Lung microvascular endothelial cell (primary cell): ENCODE data around the gene ANKLE2. TPM values are rescaled to one million over a fixed set of nuclear protein-coding genes. Genes with fewer than 3 reads are reported as not detected.
"Not testable (repeated sequence)": the region's sequence is repeated elsewhere in the genome, so short reads cannot be mapped to it uniquely, and the experiment has no call there.

Experiments
- DNase-seq, 2 donors: peaks; one replicate each; pipeline versions ENCODE4 v3.0.0 to v3.0.0-alpha.2; 2010; ENCODE audit warnings: low read depth in 2 of 2
- total RNA-seq: library from RNA; depleted of rRNA; stranded (reverse); fragments of >200 nt; gene quantifications from 2 replicates; pipeline ENCODE4 v1.2.1, GENCODE V29; 2014

ANKLE2 gene
- total RNA-seq, 1 donor from 2014 or later, result 34.5 TPM

GRCh38 chr12:132692030-132692429, 69.6 kb downstream of the ANKLE2 start:
- not testable (repeated sequence) for DNase-seq

- no peak for DNase-seq
Observed at GRCh38 chr12:132690112-132690511, 71.5 kb downstream of the ANKLE2 start.

DNA sequence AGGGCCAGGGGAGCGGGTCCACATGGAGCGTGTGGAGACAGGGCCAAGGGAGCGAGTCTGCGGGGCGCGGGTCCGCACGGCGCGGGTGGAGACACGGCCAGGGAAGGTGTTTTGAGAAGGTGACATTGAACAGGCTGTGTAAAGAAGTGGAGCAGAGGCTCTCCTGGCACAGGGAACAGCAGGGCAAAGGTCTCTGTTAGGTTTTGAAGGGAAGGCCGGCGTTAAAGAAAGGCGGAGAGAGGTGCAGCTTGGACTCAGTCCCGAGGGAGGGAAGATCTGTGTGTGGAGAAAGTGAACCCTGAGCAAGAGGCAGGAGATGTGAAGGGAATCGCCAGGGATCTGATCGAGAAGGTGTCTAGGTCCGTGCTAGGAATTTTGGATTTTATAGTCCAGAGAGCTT, 72.4 kb downstream of the ANKLE2 start:
- no peak for DNase-seq

DNA sequence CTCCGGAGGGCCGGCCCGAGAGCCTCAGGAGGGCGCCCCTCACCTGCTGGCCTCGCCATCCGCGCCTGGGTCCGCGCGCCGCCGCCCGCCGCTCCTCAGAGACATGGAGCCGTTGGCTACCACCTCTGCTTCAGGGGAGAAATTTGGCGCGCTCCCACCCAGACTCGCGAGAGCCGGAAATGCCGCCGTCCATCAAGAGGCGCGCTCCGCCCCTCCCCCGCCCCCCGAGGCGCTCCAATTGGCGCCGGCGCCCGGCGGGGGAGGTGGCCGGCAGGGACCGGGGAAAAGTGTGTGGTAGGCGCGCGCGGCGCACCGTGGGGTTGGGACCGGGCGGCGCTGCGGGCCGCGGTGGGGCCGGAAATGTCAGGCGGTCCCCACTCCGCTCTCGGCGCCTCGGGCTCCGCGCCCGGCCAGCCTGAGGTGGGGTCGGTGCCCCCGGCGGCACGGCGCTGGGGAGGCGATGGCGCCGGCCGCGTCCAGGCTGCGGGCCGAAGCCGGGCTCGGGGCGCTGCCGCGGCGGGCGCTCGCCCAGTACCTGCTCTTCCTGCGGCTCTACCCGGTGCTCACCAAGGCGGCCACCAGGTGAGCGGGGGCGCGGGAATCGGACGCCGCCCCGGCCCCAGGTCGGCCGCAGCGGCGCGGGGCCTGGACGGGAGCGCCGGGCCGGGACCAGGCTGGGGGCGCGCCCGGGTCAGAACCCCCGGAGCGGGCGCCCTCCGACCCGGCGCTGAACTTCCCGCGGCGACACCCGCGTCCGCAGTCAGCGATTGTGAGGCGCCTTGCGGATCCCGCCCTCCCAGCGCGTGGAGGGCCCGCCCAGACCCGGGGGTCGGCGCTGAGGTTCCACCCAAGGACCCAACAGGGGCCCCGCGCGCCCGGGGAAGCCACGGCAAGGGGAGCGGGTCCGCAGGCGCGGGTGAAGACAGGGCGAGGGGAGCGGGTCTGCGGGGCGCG, 74.1 kb downstream of the ANKLE2 start, which contains the start of the genes POLE and PXMP2:
POLE (minus strand) TSS at position 132 of the 954 bp plus-strand sequence; CDS start at position 105, 27 bp downstream.
PXMP2 (plus strand) TSS at position 377 of the 954 bp plus-strand sequence; CDS start at position 461, 84 bp downstream.
- DNase-seq, result peak; percentile 97

DNA sequence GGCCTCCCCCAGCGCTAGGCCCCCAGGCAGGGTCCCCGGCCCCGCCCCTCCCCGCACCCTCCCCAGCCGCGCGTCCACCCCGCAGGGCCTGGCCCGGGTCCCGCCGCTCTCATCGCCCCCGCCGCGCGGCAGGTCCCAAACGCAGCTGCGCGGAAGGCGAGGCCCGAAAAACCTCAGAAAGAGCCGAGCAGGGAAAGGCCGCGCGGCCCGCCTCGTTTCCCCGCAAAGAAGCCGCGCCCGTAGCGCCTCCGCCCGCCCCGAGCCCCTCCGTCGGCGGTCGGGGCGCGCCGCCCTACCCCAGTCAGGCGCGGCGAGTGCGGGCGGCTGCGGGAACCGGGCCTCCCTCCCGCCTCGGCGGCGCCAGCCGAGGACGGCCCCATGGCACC, 74.8 kb downstream of the ANKLE2 start:
- DNase-seq, result peak in 1 of 2 donors; percentile 49

- no peak for DNase-seq
Observed at GRCh38 chr12:132685400-132685799, 76.2 kb downstream of the ANKLE2 start.

DNA sequence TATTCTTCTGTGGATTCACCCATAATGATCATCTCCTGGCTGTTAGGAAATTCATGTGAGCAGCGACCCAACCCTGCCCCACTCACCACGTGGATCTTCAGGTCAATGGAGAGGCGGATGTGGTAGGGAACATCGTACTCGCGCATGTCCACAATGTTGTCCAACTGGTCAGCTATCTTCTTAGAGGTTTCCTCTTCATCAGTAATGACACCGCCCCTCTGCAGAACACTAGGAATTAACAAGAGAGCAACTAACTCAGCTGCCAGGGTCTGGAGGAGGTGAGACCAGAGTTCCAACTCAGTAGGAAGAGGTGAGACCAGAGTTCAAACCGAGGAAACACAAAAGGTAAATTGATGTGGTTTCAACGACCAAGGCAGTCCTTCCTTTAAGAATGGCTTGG, 84.1 kb downstream of the ANKLE2 start:
- peak in 1 of 2 donors; percentile 26 for DNase-seq

DNA sequence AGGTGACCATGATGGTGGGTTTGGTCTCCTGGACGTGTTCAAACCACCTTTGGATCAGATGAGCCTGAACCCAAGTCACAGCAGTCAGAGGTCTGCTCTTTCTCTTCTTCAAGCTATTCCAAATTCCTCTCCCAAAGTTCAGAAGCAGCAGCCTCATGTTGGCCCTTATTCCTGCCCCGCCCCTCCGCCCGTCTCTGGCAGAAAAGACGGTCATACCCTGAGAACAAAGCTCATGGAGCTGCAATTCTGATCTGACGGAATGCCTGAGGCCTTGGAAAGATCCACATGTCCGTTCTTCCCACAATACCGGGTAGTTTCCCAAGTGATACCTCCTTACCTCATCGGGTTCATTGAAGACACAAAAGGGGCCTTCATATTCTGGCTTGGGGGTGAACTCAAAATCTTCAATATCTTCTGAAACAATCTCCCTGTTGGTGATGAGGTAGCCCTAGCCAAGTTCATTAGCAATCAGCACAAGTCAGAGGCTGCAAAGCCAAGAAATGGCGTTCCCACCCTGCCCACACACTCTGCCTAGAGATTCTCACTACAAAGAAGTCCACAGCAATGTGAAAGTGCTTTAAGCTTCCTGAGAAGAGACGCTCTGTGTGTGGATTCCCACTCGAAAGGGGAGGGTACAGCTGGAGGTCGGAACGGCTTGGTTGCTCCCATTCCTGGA, 85.7 kb downstream of the ANKLE2 start:
- no peak for DNase-seq

Other genes with a start within 250 kb of the ANKLE2 start
- 1.3 and 2.2 TPM in 2 replicates for gene LRCOL1, start 151.2 kb downstream of the ANKLE2 start, total RNA-seq
- not detected in 2 replicates for gene P2RX2, start 143.1 kb downstream of the ANKLE2 start, total RNA-seq
- gene POLE, start 74.5 kb downstream of the ANKLE2 start, total RNA-seq, result 16.1 and 27.4 TPM in 2 replicates
- 21.4 and 38.7 TPM in 2 replicates for gene PXMP2, start 74.2 kb downstream of the ANKLE2 start, total RNA-seq
- 32.3 and 33.9 TPM in 2 replicates for gene PGAM5, start 51.0 kb downstream of the ANKLE2 start, total RNA-seq
- gene GOLGA3, start 67.0 kb upstream of the ANKLE2 start, total RNA-seq, result 41.6 and 70.0 TPM in 2 replicates
- gene CHFR, start 125.8 kb upstream of the ANKLE2 start, total RNA-seq, result 31.4 and 35.7 TPM in 2 replicates
- gene ZNF605, start 194.5 kb upstream of the ANKLE2 start, total RNA-seq, result 2.4 and 3.8 TPM in 2 replicates
- 4.6 and 9.9 TPM in 2 replicates for gene ZNF26, start 224.5 kb upstream of the ANKLE2 start, total RNA-seq